Measurements from ENCODE around the gene AQP3. TPM values are rescaled to one million over a fixed set of nuclear protein-coding genes. Genes with fewer than 3 reads are reported as not detected.

Gene AQP3
- total and polyA plus RNA-seq, 7 donors: 1.6 to 13.6 (median 4.4) TPM

GRCh38 chr9:33415501-33416038, 31.8 kb downstream of the AQP3 start:
- Histone ChIP-seq H3K9me3 (no peaks in the 10 kb centered on the region), H3K27me3 (no peaks in the 10 kb centered on the region), H3K36me3 (no peaks in the 10 kb centered on the region), H3K4me1 (peaks cover 0 to 7% (median 4%) of the 10 kb centered on the region in 4 donors), H3K4me3 (no peak overlapping the region), H3K27ac (no peak overlapping the region)
- DNase-seq: peak; percentile 75
- WGBS, 2 donors: 5 to 22% methylated on average over 9 of the region's 9 CpGs
- TF ChIP-seq CTCF (IDR thresholded peaks at IDR 0.05) (peak; percentile 46 to 76 (median 69)), POLR2AphosphoS5 (IDR thresholded peaks at IDR 0.05) (no peak)
- intact Hi-C loops (cut with DNase I): loop anchor here (1.0 kb wide), 1 partner anchor 40 kb away; no protein-coding TSS in a partner anchor

- 31 to 69% methylated on average over 13 of the region's 13 CpGs for WGBS, 2 donors
- no peak overlapping the region for H3K27ac ChIP-seq
Observed at GRCh38 chr9:33414889-33415500, 32.4 kb downstream of the AQP3 start.

GRCh38 chr9:33414268-33414667, 33.1 kb downstream of the AQP3 start:
- TF ChIP-seq POLR2AphosphoS5 (IDR thresholded peaks at IDR 0.05): no peak
- TF ChIP-seq POLR2A (IDR thresholded peaks at IDR 0.05): no peak
- no peak for TF ChIP-seq CTCF (IDR thresholded peaks at IDR 0.05)
- no peak for TF ChIP-seq EP300 (IDR thresholded peaks at IDR 0.05)
- Histone ChIP-seq H3K4me1 (peaks cover 0 to 7% (median 4%) of the 10 kb centered on the region in 4 donors), H3K9me3 (no peaks in the 10 kb centered on the region), H3K4me3 (no peak overlapping the region), H3K36me3 (no peaks in the 10 kb centered on the region), H3K27ac (no peak overlapping the region), H3K27me3 (no peaks in the 10 kb centered on the region)
- 25 to 35% methylated on average over 3 of the region's 3 CpGs for WGBS, 2 donors
- no peak for DNase-seq
- intact Hi-C loops (cut with DNase I): no loop called here

More at GRCh38 chr9:33414889-33415500, 32.4 kb downstream of the AQP3 start:
- intact Hi-C loops (cut with DNase I): loop anchor here (1.0 kb wide), 1 partner anchor 40 kb away; no protein-coding TSS in a partner anchor
- DNase-seq: no peak
- Histone ChIP-seq H3K27me3 (no peaks in the 10 kb centered on the region), H3K4me3 (no peak overlapping the region), H3K9me3 (no peaks in the 10 kb centered on the region), H3K36me3 (no peaks in the 10 kb centered on the region), H3K4me1 (peaks cover 0 to 7% (median 4%) of the 10 kb centered on the region in 4 donors)
- TF ChIP-seq CTCF (IDR thresholded peaks at IDR 0.05) (no peak), POLR2A (IDR thresholded peaks at IDR 0.05) (no peak)

GRCh38 chr9:33408087-33408486, 39.3 kb downstream of the AQP3 start:
- no peaks in the 10 kb centered on the region for H3K36me3 ChIP-seq
- DNase-seq: no peak
- H3K9me3 ChIP-seq: no peaks in the 10 kb centered on the region
- no peaks in the 10 kb centered on the region for H3K4me1 ChIP-seq
- no peak overlapping the region for H3K4me3 ChIP-seq
- H3K27me3 ChIP-seq: no peaks in the 10 kb centered on the region
- intact Hi-C loops (cut with DNase I): no loop called here
- TF ChIP-seq CTCF (IDR thresholded peaks at IDR 0.05): no peak
- no peak for TF ChIP-seq POLR2A (IDR thresholded peaks at IDR 0.05)
- no peak for TF ChIP-seq EP300 (IDR thresholded peaks at IDR 0.05)
- no peak for TF ChIP-seq POLR2AphosphoS5 (IDR thresholded peaks at IDR 0.05)
- 70 to 72% methylated on average over 5 of the region's 5 CpGs for WGBS, 2 donors
- H3K27ac ChIP-seq: no peak overlapping the region

- no peak overlapping the region for H3K4me3 ChIP-seq
- TF ChIP-seq POLR2A (IDR thresholded peaks at IDR 0.05) (no peak), POLR2AphosphoS5 (IDR thresholded peaks at IDR 0.05) (no peak), CTCF (IDR thresholded peaks at IDR 0.05) (no peak), EP300 (IDR thresholded peaks at IDR 0.05) (no peak)
- no peaks in the 10 kb centered on the region for H3K36me3 ChIP-seq
- H3K27me3 ChIP-seq: no peaks in the 10 kb centered on the region
- intact Hi-C loops (cut with DNase I): no loop called here
- H3K4me1 ChIP-seq: no peaks in the 10 kb centered on the region
- no peaks in the 10 kb centered on the region for H3K9me3 ChIP-seq
- H3K27ac ChIP-seq: no peak overlapping the region
- DNase-seq: no peak
- 94 to 96% methylated on average over 3 of the region's 3 CpGs for WGBS, 2 donors
Observed at GRCh38 chr9:33407061-33407460, 40.3 kb downstream of the AQP3 start.
